Stimulated activated CD4-positive, alpha-beta T cell treated with anti-CD3 and anti-CD28 coated beads, Interleukin-12 subunit alpha, Interleukin-12 subunit beta, amount 100 ng/mL, for 24 hours (primary cell): ENCODE measurements around the gene PSMD11.
A peak's percentile ranks its signal among the peaks of the same experiment; 100 is the strongest.

ENCODE experiments used
- DNase-seq, 2 experiments: peaks; one replicate each; pipeline ENCODE4 v3.0.0-alpha.2; 2020; ENCODE audit warnings: low read depth in 2 of 2

Gene PSMD11

GRCh38 chr17:32490101-32490482 lies 45.8 kb downstream of the PSMD11 start:
- no peak for DNase-seq

DNA sequence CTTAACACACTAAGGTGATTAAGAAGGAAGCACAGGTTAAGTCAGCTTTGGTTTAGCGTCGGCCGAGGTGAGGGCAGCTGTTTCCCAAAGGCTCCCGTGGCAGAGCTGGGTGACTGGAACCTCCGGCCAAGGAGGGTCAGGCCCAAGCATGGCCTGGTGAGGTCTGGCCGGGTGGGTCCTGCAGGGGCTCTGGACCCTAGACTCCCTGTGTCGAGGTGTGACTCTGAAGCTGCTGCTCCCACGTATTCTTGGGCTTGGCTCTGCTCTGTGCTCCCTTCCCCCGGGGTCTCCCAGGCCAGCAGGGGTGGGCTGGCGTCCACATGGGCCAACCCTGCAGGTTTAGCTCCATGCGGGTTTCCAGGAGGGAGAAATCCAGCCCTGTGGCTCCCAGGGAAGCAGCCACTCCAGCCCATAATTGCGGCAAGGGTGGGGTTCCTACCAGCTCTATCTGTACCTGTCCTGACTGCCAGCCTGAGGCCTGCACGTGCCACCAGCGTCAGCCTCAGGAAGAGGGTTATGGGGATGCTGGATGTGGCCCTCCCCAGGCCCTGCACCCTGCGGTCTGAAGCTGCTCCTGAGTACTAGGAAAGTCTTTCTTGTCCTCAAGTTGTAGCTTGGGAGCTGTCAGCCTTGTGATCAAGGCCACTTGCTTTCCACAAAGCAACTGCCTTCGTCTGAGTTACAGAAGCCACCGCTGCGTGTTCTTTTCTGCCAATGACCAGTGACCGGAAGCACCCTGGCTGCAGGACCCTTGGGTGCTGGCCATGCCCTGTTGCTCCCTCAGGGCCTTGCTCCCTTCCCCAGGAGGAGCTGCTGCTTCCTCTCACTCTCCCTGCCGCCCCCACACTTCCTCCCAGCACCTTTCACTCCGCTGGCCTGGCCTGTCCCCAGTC lies 47.3 kb downstream of the PSMD11 start:
- peak in 1 of 2 experiments; percentile 30 for DNase-seq

GRCh38 chr17:32492264-32492589 lies 47.9 kb downstream of the PSMD11 start:
- DNase-seq = no peak

DNA sequence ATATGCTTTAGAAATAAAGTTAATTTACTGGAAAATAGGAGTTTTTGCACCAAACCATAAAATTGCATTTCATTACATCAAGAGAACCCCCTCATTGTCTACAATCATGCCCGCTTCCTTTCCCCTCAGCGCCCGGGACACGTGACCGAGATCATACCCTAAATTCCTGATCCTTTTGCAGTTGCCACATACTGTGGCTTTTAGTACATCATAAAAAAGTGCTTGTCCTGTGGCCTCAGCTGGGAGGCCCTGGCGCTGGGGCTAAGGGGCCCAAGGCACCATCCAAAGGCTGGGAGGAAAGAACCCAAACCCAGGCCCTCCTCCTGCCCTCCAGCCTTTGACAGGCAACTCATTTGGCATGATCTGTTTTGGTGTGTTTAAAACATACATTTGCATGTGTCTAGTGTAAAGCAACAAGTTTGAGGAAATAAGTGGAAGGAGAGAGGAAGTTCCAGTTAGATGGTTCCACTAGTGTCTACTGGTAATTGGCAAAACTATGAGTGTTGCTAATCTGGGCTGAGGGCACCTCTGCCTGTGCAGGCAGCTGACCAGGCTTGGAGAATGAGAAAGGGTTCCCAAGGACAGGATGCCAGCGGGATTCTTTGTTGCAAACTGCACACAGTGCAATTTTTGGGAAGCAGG lies 48.5 kb downstream of the PSMD11 start:
- no peak for DNase-seq

DNA sequence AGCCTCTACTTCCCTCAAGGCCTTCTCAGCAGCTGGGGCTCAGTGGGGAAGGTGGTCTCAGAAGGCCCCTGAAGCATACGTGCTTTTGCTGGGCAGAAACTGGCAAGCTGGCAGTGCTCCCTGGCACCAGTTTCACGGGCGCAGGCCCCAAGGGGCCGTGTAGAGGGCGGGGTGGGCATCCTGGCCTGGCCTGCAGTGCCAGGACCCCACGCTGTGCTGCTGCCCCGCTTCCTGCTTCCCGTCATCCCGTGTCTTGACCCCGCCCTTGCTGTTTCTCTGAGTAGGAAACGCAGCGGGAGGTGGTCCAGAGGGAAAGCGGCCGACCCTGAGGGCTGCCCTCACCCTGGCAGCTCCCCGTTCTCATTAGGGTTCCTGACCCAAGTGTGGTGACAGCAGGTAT lies 49.3 kb downstream of the PSMD11 start:
- DNase-seq = no peak

DNA sequence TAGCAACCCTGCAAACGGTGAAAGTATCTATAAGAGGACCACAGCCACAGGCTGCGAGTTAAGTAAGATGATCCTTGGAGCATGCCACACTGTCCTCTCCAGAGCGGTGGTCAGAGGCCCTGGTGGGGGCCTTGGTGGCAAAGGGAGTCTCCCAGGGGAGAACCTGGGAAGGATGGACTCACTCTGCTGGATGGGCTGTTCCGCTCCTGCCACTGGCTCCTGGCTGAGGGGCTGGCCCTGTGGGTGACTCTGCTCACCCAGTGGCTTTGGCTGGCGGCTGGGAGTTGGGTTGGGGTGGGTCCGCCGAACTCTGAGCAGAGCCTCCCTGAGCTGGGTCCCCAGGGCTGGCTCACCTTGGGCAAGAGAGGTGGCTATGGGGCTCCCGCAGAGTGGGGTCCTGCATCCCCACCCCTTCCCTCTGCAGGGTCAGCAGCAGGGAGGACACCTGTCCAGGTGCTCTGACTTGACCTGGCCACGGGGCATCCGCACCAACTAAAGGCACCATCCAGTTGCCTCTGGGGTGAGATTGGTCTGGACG lies 49.7 kb downstream of the PSMD11 start:
- DNase-seq = no peak

GRCh38 chr17:32494621-32495358 lies 50.5 kb downstream of the PSMD11 start:
- no peak for DNase-seq

DNA sequence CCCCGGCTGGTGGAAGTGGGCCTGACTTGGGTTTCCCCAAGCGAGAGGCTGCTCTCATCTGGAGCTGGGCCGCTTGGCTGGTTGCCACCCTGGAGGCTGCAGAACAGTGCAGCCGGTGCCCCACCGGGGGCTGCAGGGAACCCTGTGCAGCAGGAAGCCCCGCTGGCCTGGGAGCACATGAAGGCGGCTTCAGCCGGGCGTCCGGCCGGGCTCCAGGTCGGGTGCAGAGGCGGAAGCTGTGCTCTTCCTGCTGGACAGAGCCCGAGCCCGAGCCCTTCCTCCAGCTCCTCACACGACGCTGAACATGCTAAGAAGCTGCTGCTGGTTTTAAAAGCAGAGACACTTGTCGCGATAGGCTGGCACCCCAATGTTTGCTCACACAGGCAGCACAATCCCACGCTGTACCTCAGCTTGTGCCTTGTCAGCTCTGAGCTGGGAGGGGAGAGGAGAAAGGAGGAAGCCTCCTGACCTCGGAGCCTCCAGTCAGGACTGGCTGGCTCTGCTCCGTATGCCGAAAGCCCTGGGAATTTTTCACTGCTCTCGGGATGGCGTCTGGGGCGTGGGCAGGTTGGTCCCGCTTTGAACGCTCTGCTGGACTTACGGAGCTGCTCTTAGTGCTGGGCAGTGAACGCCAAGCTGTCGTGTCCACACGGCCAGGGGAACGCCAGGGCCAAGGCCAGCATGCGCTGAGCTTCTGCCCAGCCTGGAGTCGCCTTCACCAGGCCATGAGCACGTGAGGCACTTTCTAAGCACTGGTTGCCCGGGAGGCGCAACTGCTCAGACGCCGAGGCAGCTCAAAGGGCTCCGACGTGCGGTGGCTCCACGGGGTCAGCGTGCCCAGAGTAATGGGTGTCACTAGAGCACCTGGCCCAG lies 51.3 kb downstream of the PSMD11 start:
- DNase-seq = no peak

- no peak for DNase-seq
Observed at GRCh38 chr17:32496395-32497073, 52.2 kb downstream of the PSMD11 start.

DNA sequence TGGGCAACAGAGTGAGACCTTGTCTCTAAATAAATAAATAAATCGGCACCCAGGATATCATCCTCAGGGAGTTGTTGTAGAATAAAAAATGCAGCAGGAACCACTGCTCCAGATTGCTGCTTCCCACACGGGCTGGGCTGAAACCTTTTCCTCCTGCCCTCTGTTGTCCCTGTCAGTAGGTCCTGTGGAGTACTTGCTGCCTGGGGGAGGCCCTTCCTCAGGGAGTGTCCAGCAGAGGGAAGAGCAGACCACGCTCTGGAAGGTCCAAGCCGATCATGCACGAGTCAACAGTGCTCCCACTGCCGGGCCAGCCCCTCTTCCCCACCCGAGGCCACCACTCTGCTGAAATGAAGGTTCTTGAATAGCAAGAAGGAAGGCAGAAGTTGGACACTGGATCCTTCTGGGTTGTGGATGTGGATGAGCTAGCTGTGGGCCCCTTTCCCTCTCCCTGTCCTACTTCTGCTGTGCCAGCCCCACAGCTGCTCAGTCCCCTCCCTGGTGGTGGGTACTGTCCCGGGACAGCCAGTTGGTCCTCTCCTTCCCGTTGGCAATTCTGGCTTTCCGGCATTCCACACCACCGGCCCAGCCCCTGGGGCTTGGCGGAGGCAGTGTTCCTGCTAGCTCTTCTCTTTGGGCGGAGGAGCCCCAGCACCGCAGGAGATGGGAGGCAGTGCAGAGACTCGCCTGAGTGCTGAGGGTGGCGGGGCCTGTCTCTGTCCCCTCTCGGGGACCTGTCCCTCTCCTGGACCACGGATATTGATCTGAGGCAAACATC lies 53.3 kb downstream of the PSMD11 start:
- no peak for DNase-seq

DNA sequence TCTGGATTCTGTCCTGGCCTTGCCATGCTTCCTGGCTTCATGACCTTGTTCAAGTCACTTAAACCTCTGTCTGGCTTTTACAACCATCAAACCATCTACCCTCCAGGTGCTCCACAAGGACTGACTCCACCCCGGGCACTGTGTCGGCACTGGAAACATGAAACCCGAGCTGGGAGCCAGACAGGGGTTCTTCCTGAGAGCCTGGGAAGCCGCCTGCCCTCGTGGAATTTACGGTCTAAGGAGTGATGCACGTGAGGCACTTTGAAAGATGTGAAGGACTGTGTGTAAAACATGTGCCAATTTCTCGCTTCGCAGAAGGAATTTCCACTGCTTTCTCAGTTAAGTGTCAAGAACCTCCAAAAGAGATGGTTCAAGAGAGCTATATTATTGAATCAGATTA lies 54.1 kb downstream of the PSMD11 start:
- no peak for DNase-seq

- no peak for DNase-seq
Observed at GRCh38 chr17:32502013-32502412, 57.7 kb downstream of the PSMD11 start.

DNA sequence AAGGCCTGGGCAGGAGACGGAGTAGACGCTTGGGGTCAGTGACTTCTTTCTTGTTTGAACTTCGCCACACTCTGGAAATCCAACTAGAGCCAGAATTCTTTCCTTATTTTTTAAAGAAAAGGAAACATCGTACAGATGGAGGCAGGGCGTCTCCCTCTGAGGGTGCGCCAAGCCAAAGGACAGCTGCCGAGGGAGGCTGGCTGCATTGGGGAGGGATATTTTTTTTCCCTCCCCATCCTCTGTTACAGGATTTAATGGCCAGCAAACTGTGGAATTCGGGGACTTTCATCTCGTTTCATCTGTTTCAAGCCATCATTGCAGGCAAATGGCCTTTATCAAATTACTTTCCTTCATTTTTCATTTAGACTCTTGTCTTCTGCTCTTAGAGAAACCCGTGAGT lies 58.4 kb downstream of the PSMD11 start:
- no peak for DNase-seq

DNA sequence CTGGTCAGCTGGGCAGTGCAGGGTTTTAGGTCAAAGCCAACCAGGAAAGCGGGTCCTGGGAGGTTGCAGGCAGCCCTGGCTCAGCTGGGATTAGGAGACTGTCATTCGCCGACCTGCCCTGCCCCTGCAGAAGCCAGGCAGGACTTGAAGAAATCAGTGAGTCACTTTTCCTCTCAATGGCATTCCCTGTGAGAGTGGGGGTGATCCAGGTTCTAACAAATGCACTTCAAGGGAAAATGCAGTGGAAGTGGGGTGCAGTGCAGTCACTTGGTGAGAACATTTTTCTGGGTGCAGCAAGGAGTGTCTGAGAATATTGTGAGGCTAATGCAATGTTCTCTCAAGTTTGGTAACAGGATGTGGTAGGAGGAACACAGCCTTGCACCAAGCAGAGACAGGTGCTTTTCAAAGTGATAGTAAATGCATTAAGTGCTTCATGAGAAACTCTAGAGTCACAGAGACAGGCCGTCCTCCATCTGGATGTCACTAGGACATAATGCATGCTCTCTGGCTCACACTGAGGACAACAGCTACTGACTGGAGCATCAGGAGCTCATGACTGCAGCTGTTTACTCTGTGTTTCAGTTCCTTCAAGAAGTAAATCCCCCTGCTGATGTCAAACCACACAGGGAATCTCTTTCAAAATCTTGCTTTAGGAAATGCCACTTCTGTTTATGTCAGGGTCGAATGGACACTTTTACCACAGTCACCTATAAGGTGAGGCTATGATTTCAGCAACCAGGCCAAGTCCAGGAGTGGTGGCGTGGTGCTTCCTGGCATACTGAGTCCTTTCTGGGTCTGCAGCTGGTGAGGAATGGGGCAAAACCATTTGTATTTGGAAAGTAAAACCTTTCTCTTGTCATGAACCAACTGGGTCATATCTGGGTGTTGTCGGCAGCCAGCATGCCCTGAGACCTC lies 59.2 kb downstream of the PSMD11 start:
- no peak for DNase-seq

DNA sequence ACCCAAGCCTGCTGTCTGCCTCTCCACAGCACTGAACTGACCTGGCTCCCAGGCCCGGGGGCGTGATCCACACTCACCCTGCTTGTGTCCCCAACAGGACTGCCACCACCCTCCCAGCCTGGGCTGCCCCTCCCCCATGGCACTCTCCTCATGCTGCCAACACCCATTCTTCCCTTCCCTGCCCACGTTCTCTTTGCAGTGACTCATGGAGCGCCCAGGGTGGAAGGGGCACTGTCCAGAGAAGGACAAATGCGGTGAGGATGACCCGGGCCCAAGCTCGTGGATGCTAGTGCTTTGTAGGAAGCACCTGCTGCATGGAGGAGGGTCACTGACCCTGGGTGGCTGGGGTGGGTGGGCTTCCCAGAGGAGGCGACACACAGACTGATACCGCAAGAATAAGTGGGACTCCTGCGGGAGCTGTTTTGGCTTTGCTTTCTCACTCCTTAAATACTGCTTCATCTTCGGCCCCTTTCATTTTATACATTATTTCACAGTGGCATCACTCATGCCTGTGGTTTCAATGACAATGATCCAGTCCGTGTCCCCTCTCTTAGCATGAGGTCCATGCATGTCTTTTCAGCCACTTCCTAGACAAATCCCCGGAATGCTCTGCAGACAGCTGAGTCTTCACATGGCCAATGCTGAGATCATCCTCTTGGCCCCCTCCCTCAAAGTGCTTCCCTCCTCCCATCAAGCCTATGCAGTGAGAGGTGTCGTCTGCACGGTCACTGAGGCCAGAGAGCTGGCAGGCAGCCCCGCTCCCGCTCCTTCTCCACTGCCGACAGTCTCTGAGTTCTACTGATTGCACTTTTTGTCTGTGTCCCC lies 60.1 kb downstream of the PSMD11 start:
- DNase-seq = no peak

- no peak for DNase-seq
Observed at GRCh38 chr17:32508926-32509325, 64.6 kb downstream of the PSMD11 start.

DNA sequence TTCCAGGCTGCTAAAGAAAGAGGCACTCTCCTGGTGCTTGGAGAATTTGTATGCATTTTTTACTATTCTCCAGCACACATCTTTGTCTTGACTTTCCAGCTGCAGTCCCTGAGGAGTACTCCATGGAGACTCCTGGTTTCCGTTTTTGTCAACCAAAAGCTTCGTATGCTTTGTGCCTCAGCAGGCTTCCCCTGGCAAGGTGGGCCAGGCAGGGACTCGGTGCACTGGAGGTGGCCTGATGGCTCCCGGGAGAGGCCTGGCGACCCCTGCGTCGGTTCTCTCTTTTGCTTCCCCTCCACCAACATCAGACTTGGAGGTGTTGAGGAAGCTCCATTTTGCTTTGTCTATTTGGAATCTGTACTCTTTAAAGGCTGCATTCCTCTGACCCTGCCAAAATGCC lies 66.2 kb downstream of the PSMD11 start:
- DNase-seq = no peak

DNA sequence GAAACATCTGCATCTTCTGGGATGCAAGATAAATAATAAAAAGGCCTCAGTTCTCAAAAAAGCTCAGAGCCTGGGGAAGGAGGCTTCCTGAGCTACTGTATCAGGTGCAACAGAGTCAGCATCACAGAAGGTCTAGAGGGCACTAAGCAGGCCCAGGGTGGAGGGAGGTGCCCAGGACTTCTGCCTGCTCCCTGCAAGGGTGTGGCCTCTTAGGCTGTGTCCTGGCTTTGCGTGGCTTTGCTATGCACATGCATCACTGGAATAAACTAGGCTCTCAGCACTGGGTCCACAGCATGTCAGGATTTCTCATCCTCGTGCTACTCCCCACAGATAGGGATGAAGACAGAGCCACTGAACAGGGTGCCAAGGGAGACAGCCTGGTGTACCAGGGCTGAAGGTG lies 68.0 kb downstream of the PSMD11 start:
- no peak for DNase-seq
